ENCODE results near the gene SNX18.
"Not testable (repeated sequence)": the region's sequence is repeated elsewhere in the genome, so short reads cannot be mapped to it uniquely, and the experiment has no call there.

SNX18 gene

GRCh38 chr5:54520940-54521339, 3.4 kb downstream of the SNX18 start:
- DNase-seq = no peak

GRCh38 chr5:54521856-54522479, 4.4 kb downstream of the SNX18 start:
- no peak for DNase-seq

GRCh38 chr5:54523534-54523933, 6.0 kb downstream of the SNX18 start:
- no peak for DNase-seq

GRCh38 chr5:54524082-54524481, 6.5 kb downstream of the SNX18 start:
- no peak for DNase-seq

- DNase-seq = no peak
Measured at GRCh38 chr5:54524704-54525103, 7.1 kb downstream of the SNX18 start.

DNA sequence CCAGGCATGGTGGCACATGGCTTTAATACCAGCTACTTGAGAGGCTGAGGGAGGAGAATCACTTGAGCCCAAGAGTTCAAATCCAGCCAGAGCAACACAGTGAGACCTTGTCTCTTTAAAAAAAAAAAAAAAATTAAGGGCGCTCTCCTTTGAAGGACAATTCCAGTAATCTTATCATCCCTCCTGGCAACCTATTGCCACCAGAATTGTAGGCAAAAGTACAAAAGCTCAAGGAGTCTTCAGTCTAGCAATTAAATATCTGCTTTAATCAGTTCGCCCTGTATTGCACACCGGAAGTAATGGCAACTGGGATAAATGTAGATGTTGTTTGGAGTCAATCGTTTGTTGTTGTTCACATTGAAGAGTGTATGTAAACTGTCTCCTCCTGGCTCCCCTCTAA, 7.7 kb downstream of the SNX18 start:
- no peak for DNase-seq

- no peak for DNase-seq
Measured at GRCh38 chr5:54525692-54526091, 8.1 kb downstream of the SNX18 start.

DNA sequence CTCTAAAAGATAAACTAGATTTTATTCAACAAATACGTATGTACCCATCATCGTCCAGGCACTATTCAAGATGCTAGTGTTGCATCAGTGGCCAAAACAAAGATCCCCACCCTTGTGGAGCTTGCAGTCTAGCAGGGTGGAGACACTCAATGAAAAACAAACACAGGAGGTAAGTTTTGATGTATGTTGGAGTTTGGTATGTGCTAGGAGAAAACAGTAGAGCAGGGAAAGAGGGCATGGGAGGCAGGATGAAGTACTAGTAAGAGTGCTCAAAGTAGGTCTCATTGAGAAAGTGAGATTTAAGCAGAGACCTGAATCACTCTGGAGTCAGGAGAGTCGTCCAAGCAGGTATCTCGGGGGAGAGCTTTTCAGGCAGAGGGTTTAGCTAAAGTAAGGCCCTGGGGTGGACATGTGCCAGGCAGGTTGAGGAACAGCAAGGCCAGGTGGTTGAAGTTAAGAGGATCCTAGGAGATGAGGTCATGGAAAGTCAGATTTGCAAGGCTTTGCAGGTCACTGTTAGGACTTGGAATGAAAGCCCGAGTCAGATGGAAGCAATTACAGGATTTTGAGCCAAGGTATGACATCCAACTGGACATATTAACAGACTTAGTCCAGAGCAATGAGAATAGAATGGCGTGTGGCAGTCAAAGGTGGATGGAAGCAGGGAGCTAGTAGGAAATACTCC, 9.2 kb downstream of the SNX18 start:
- no peak for DNase-seq

GRCh38 chr5:54528633-54529209, 11.2 kb downstream of the SNX18 start:
- DNase-seq = no peak

GRCh38 chr5:54529565-54529964, 12.0 kb downstream of the SNX18 start:
- no peak for DNase-seq

DNA sequence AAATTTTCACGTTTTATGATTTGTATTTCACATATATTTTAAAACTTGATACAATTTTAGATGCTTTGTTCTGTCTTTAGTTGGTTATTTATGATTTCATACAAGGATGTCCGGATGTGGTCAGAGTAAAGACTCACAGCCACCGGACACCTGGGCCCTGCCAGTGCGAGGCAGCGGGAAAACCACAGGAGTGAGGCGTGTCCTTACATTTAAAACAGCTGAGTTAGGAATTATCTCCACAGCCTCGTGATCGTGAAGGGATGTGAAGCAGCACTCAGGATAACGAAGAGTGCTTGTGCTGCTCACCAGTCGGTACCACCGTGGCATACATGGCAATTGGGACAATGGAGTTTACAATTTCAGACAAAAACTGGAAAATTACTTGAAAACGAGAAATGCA, 14.0 kb downstream of the SNX18 start:
- DNase-seq = no peak

DNA sequence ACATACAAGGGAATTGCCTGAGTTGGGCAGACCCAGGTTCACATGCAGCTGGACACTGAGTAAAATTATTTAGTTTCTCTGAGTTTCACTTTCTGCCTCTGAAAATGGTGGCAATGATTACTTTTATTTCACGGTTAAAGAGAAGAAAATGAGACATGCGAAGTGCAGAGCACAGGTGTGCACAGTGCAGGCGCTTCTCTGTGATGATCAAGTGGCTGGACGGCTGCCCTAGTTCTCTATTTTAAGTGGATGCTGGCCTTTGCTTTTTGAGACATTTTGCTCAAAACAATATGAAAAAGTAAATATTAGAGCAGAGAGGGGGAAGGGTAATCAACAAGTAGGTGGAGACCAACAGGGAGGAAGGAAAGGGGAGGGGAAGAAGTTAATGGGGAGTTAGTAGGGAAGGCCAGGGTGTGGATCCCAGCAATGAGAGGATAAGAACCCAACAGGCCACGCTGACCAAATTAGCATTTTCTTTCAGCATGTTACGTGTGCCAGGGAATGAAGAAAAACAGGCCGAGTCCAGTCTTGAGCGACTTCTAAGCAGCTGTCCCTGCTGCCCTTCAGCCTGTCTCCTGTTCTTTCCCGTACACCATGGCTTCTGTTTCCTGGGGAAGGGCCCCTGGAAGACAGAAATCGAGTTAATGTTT, 16.1 kb downstream of the SNX18 start:
- DNase-seq = no peak

- no peak for DNase-seq
Measured at GRCh38 chr5:54534191-54535004, 16.8 kb downstream of the SNX18 start.

- DNase-seq = no peak
Measured at GRCh38 chr5:54535149-54535844, 17.7 kb downstream of the SNX18 start.

GRCh38 chr5:54536375-54536774, 18.8 kb downstream of the SNX18 start:
- not testable (repeated sequence) for DNase-seq

GRCh38 chr5:54536861-54537260, 19.3 kb downstream of the SNX18 start:
- not testable (repeated sequence) for DNase-seq

DNA sequence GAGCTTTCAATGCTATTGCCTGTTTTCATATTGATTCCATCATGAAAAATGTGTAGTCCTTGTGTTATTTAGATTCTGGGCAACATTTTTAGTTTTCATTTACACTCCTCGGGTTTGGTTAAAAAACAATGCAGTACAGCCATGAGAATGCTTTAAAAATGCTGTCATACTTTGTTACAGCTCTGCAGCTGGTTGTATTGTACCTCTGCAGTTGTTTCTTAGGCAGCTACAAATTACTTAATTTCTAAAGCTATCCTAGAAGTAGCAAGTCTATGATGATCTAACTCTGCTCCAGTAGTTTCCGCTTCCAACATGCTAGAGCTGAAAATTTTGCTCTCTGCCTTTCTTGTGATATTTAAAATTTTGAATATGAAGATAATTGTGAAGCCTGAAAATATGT, 20.2 kb downstream of the SNX18 start:
- no peak for DNase-seq

- no peak for DNase-seq
Measured at GRCh38 chr5:54538156-54538555, 20.6 kb downstream of the SNX18 start.

DNA sequence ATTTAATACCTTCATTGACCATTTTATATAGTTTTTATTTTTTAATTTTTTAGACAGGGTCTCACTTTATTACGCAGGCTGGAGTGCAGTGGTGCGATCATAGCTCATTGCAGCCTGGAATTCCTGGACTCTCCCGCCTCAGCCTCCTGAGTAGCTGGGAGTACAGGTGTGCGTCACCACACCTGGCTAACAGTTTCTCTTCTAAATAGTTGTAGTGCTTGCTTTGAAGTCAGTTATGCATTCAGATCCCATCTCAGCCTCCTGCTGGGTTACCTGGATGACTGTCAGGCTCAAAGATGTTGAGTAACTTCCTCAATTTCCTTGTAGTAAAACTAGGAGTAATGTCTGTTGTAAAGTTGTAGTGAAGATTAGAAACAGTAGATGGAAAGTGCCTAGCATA, 21.4 kb downstream of the SNX18 start:
- no peak for DNase-seq

GRCh38 chr5:54540286-54540685, 22.7 kb downstream of the SNX18 start:
- no peak for DNase-seq

- DNase-seq = no peak
Measured at GRCh38 chr5:54541823-54542783, 24.5 kb downstream of the SNX18 start.

All from activated CD4-positive, alpha-beta T cell treated with anti-CD3 and anti-CD28 coated beads for 1 hour (primary cell).